ENCODE data around the gene ARID1A. TPM values are rescaled to one million over a fixed set of nuclear protein-coding genes. Genes with fewer than 3 reads are reported as not detected.

The ARID1A gene
- total and polyA plus RNA-seq, 2 experiments from 2014 or later: 50.0 to 104 TPM

DNA sequence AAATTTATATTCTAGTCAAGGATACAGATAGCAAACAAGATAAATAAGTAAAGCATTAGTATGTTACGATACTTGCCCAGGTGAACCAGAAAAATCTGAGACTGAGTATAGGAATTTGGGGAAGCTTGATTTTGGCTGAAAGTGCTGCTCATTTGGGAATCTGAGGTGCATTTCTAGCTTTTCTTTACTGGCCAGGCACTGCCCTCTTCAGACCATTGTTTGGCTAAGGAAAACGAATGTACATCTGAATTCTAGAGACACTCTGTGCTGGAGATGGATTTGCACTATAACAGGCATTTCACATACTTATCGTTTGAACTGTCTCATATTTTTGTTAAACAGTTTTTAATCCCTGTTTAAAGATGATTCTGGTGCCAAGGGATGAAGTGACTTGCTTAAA, 23.4 kb downstream of the ARID1A start:
- DNase-seq (ENCODE audit: low spot score): no peak
- H3K4me3 ChIP-seq: no peak overlapping the region
- no peak overlapping the region for H2AFZ ChIP-seq
- peaks cover 53% of the 10 kb centered on the region for H3K4me1 ChIP-seq (ENCODE audit: insufficient read depth)
- H3F3A ChIP-seq (replicated peaks; ENCODE audit: low read depth): peaks cover 3% of the 10 kb centered on the region; the same call in 1 of the 2 replicates
- ATAC-seq: no peak
- Mint-ChIP-seq H3K36me3 (ENCODE audit: low read depth) (peaks cover 10% of the 10 kb centered on the region), H3K27me3 (ENCODE audit: insufficient read depth, low read depth, poor library complexity) (peaks cover 4% of the 10 kb centered on the region), H3K27ac (no peak overlapping the region), H3K9me3 (no peaks in the 10 kb centered on the region), H3K4me1 (peaks cover 68% of the 10 kb centered on the region), H3K4me3 (no peak overlapping the region)
- peaks cover 96% of the 10 kb centered on the region for H3K79me2 ChIP-seq (replicated peaks; ENCODE audit: insufficient read depth)
- no peaks in the 10 kb centered on the region for H3K36me3 ChIP-seq (ENCODE audit: insufficient read depth)
- H3K27me3 ChIP-seq (ENCODE audit: insufficient read depth): no peaks in the 10 kb centered on the region
- H3K9me2 ChIP-seq (ENCODE audit: insufficient read depth): no peaks in the 10 kb centered on the region
- TF ChIP-seq POLR2AphosphoS5 (IDR thresholded peaks at IDR 0.05; ENCODE audit: low read depth): no peak
- TF ChIP-seq, protein P1, sequence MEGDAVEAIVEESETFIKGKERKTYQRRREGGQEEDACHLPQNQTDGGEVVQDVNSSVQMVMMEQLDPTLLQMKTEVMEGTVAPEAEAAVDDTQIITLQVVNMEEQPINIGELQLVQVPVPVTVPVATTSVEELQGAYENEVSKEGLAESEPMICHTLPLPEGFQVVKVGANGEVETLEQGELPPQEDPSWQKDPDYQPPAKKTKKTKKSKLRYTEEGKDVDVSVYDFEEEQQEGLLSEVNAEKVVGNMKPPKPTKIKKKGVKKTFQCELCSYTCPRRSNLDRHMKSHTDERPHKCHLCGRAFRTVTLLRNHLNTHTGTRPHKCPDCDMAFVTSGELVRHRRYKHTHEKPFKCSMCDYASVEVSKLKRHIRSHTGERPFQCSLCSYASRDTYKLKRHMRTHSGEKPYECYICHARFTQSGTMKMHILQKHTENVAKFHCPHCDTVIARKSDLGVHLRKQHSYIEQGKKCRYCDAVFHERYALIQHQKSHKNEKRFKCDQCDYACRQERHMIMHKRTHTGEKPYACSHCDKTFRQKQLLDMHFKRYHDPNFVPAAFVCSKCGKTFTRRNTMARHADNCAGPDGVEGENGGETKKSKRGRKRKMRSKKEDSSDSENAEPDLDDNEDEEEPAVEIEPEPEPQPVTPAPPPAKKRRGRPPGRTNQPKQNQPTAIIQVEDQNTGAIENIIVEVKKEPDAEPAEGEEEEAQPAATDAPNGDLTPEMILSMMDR (conservative IDR thresholded peaks at IDR 0.05; ENCODE audit: low read depth in 2 of 2): 0 out of 4 replicates have a peak, but pooled peaks of 1 of the 2 experiments have one; percentile 22
- TF ChIP-seq JUNB (IDR thresholded peaks at IDR 0.05; ENCODE audit: unreplicated experiment): no peak
- TF ChIP-seq EZH2phosphoT487 (IDR thresholded peaks at IDR 0.05; ENCODE audit: unreplicated experiment): no peak
- no peak for TF ChIP-seq ZNF114 (CRISPR knock-in tag; IDR thresholded peaks at IDR 0.05)
- no peak for TF ChIP-seq NANOG (IDR thresholded peaks at IDR 0.05; ENCODE audit: borderline replicate concordance)
- H3K4me2 ChIP-seq: no peak overlapping the region
- peaks cover 49% of the 10 kb centered on the region for H4K20me1 ChIP-seq (replicated peaks; ENCODE audit: insufficient read depth)
- no peak overlapping the region for H3K27ac ChIP-seq (ENCODE audit: low read depth)

DNA sequence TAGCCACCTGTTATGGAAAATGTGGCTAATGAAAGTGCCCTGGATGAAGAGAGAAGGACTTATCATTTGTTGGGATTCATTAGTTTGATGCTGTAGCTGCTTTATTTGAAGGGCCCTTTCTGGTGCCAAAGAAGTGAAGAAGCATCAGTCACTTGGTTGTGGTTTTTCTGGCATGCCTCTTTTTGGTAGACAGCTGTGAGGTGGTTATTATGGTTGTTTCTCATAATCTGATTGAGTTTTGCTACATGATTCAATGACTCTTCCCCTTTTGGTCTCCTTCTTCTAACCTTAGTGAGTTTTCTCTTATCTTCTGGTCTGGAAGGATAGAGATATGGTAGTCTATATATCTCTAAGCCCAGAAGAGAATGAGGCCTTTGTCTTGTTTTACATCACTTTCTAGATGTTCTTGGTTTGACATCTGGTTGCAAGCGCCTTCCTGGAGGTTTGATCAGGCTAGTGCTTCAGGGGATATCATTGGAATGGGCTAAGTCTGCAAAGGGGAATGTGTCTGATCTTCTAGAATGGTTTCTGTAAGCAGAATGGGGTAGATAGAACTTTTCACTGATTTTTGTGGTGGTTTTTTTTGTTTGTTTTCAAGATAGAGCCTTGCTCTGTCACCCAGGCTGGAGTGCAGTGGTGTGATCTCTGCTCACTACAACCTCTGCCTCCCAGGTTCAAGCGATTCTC, 26.0 kb downstream of the ARID1A start:
- Histone ChIP-seq H3K79me2 (replicated peaks; ENCODE audit: insufficient read depth) (peaks cover 94% of the 10 kb centered on the region), H3K4me1 (ENCODE audit: insufficient read depth) (peaks cover 56% of the 10 kb centered on the region)

More for the DNA sequence above, 26.0 kb downstream of the ARID1A start:
- H3K27ac ChIP-seq (ENCODE audit: low read depth): no peak overlapping the region
- peak overlapping the region; percentile 16; the same call in 1 of the 3 replicates for H3K4me3 Mint-ChIP-seq
- H3K4me2 ChIP-seq: peak overlapping the region; percentile 74; the same call in 1 of the 2 replicates
- H2AFZ ChIP-seq: no peak overlapping the region
- DNase-seq (ENCODE audit: low spot score): no peak
- no peaks in the 10 kb centered on the region for H3K36me3 ChIP-seq (ENCODE audit: insufficient read depth)
- peaks cover 3% of the 10 kb centered on the region; the same call in 1 of the 2 replicates for H3F3A ChIP-seq (replicated peaks; ENCODE audit: low read depth)
- H3K36me3 Mint-ChIP-seq (ENCODE audit: low read depth): peaks cover 10% of the 10 kb centered on the region
- H3K27me3 Mint-ChIP-seq (ENCODE audit: insufficient read depth, low read depth, poor library complexity): peaks cover 4% of the 10 kb centered on the region
- H3K4me1 Mint-ChIP-seq: peaks cover 71% of the 10 kb centered on the region
- H3K27me3 ChIP-seq (ENCODE audit: insufficient read depth): no peaks in the 10 kb centered on the region
- no peak for TF ChIP-seq EZH2 (IDR thresholded peaks at IDR 0.05; ENCODE audit: low read depth, unreplicated experiment)
- TF ChIP-seq, protein P1 (conservative IDR thresholded peaks at IDR 0.05; ENCODE audit: low read depth in 2 of 2): no peak
- no peak for TF ChIP-seq EZH2phosphoT487 (IDR thresholded peaks at IDR 0.05; ENCODE audit: unreplicated experiment)
- TF ChIP-seq, protein P2, sequence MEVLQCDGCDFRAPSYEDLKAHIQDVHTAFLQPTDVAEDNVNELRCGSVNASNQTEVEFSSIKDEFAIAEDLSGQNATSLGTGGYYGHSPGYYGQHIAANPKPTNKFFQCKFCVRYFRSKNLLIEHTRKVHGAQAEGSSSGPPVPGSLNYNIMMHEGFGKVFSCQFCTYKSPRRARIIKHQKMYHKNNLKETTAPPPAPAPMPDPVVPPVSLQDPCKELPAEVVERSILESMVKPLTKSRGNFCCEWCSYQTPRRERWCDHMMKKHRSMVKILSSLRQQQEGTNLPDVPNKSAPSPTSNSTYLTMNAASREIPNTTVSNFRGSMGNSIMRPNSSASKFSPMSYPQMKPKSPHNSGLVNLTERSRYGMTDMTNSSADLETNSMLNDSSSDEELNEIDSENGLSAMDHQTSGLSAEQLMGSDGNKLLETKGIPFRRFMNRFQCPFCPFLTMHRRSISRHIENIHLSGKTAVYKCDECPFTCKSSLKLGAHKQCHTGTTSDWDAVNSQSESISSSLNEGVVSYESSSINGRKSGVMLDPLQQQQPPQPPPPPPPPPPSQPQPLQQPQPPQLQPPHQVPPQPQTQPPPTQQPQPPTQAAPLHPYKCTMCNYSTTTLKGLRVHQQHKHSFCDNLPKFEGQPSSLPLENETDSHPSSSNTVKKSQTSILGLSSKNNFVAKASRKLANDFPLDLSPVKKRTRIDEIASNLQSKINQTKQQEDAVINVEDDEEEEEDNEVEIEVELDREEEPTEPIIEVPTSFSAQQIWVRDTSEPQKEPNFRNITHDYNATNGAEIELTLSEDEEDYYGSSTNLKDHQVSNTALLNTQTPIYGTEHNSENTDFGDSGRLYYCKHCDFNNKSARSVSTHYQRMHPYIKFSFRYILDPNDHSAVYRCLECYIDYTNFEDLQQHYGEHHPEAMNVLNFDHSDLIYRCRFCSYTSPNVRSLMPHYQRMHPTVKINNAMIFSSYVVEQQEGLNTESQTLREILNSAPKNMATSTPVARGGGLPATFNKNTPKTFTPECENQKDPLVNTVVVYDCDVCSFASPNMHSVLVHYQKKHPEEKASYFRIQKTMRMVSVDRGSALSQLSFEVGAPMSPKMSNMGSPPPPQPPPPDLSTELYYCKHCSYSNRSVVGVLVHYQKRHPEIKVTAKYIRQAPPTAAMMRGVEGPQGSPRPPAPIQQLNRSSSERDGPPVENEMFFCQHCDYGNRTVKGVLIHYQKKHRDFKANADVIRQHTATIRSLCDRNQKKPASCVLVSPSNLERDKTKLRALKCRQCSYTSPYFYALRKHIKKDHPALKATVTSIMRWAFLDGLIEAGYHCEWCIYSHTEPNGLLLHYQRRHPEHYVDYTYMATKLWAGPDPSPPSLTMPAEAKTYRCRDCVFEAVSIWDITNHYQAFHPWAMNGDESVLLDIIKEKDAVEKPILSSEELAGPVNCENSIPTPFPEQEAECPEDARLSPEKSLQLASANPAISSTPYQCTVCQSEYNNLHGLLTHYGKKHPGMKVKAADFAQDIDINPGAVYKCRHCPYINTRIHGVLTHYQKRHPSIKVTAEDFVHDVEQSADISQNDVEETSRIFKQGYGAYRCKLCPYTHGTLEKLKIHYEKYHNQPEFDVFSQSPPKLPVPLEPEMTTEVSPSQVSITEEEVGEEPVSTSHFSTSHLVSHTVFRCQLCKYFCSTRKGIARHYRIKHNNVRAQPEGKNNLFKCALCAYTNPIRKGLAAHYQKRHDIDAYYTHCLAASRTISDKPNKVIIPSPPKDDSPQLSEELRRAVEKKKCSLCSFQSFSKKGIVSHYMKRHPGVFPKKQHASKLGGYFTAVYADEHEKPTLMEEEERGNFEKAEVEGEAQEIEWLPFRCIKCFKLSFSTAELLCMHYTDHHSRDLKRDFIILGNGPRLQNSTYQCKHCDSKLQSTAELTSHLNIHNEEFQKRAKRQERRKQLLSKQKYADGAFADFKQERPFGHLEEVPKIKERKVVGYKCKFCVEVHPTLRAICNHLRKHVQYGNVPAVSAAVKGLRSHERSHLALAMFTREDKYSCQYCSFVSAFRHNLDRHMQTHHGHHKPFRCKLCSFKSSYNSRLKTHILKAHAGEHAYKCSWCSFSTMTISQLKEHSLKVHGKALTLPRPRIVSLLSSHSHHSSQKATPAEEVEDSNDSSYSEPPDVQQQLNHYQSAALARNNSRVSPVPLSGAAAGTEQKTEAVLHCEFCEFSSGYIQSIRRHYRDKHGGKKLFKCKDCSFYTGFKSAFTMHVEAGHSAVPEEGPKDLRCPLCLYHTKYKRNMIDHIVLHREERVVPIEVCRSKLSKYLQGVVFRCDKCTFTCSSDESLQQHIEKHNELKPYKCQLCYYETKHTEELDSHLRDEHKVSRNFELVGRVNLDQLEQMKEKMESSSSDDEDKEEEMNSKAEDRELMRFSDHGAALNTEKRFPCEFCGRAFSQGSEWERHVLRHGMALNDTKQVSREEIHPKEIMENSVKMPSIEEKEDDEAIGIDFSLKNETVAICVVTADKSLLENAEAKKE (CRISPR knock-in tag; IDR thresholded peaks at IDR 0.05): no peak
- no peak for TF ChIP-seq ZNF331 (CRISPR knock-in tag; IDR thresholded peaks at IDR 0.05; ENCODE audit: low read depth)
- TF ChIP-seq NANOG (IDR thresholded peaks at IDR 0.05; ENCODE audit: borderline replicate concordance): no peak
- no peak for TF ChIP-seq POLR2AphosphoS5 (IDR thresholded peaks at IDR 0.05; ENCODE audit: low read depth)
- H4K20me1 ChIP-seq (replicated peaks; ENCODE audit: insufficient read depth): peaks cover 47% of the 10 kb centered on the region
- no peak overlapping the region for H3K27ac Mint-ChIP-seq
- no peak overlapping the region for H3K4me3 ChIP-seq
- no peak for ATAC-seq
- no peaks in the 10 kb centered on the region for H3K9me2 ChIP-seq (ENCODE audit: insufficient read depth)
- H3K9me3 Mint-ChIP-seq: no peaks in the 10 kb centered on the region

All from GM23338 (cell line).